Sigmoid colon (tissue), 4 donors: ENCODE measurements around the gene RTP1.

Experiments
- CTCF ChIP-seq, 4 experiments: fragments of 450-650 bp in 3 of 4; fragments of 200-600 bp in 1 of 4; IDR thresholded peaks; one replicate each; pipeline ENCODE4 v1.5.1; 2016 to 2019; ENCODE audit warnings: antibody characterized with exemption in 4 of 4, mild to moderate bottlenecking in 3 of 4, moderate library complexity in 2 of 4
- EP300 ChIP-seq, 4 donors: sonication (generic); formaldehyde crosslinking; IDR thresholded peaks; one replicate each; pipeline ENCODE4 v1.6.1; 2017; ENCODE audit warnings: antibody characterized with exemption in 4 of 4
- POLR2A ChIP-seq, 2 donors: fragments of 450-650 bp; IDR thresholded peaks; one replicate each; pipeline ENCODE4 v1.6.1; 2016; ENCODE audit warnings: antibody characterized with exemption in 2 of 2, mild to moderate bottlenecking in 2 of 2, moderate library complexity in 2 of 2
- POLR2AphosphoS5 ChIP-seq, 4 donors: sonication (generic); formaldehyde crosslinking; IDR thresholded peaks; one replicate each; pipeline ENCODE4 v1.6.1; 2017; ENCODE audit warnings: antibody characterized with exemption in 4 of 4

- TF ChIP-seq CTCF (IDR thresholded peaks at IDR 0.05) (no peak), EP300 (IDR thresholded peaks at IDR 0.05) (no peak), POLR2A (IDR thresholded peaks at IDR 0.05) (no peak), POLR2AphosphoS5 (IDR thresholded peaks at IDR 0.05) (no peak)
These were observed 4.1 kb upstream of the RTP1 start for GRCh38 chr3:187193181-187193580.
